Caco-2 (cell line): ENCODE measurements around the gene RUVBL1. TPM values are rescaled to one million over a fixed set of nuclear protein-coding genes. Genes with fewer than 3 reads are reported as not detected.

Experiments used
- BruUV-seq: library from RNA; stranded (reverse); fragments of 400-500 nt; replicated peaks from 2 replicates; lab custom pipeline; 2021; lab: Mats Ljungman, UMichigan
- CTCF ChIA-PET: fragments of 300-600 bp; sonication (Branson Sonifier 250); formaldehyde crosslinking; loops from one replicate; lab custom pipeline; 2022; ENCODE audit warnings: antibody characterized with exemption; lab: Charles Lee
- POLR2A ChIA-PET: fragments of 300-600 bp; sonication (Branson Sonifier 250); formaldehyde crosslinking; loops from one replicate; lab custom pipeline; 2022; ENCODE audit warnings: antibody characterized with exemption; lab: Charles Lee
- DNase-seq, 2 experiments: peaks; one replicate each; pipeline versions ENCODE4 v3.0.0 to v3.0.0-alpha.2; 2020 to 2022
- H3K27me3 ChIP-seq: replicated peaks from 2 replicates; pipeline ENCODE4 v1.6.0; 2011; ENCODE audit warnings: low read length; ENCODE audit not compliant: control insufficient read depth, insufficient read depth
- H3K36me3 ChIP-seq: 2 replicates; pipeline ENCODE4 v1.5.1; 2011; ENCODE audit warnings: low read length; ENCODE audit not compliant: control insufficient read depth, insufficient read depth
- H3K4me1 ChIP-seq: fragments of 250-450 bp; sonication (Bioruptor Pico); 2 replicates; pipeline ENCODE4 v1.5.1; 2020; ENCODE audit warnings: mild to moderate bottlenecking
- H3K4me3 ChIP-seq: 2 replicates; pipeline ENCODE4 v1.5.1; 2011; ENCODE audit warnings: low read depth, mild to moderate bottlenecking, control low read depth, low read length
- H3K9me3 ChIP-seq: fragments of 250-450 bp; sonication (Bioruptor Pico); 2 replicates; pipeline ENCODE4 v1.5.1; 2020; ENCODE audit warnings: mild to moderate bottlenecking, moderate library complexity
- H3K27ac Mint-ChIP-seq: one replicate; pipeline ENCODE4 v1.8.0; 2022; ENCODE audit warnings: mixed read lengths; ENCODE audit not compliant: unreplicated experiment
- H3K27me3 Mint-ChIP-seq: one replicate; pipeline ENCODE4 v1.8.0; 2022; ENCODE audit warnings: mixed read lengths; ENCODE audit not compliant: insufficient read depth, unreplicated experiment
- H3K36me3 Mint-ChIP-seq: one replicate; pipeline ENCODE4 v1.8.0; 2022; ENCODE audit warnings: mild to moderate bottlenecking, mixed read lengths; ENCODE audit not compliant: insufficient read depth, unreplicated experiment
- H3K4me1 Mint-ChIP-seq: one replicate; pipeline ENCODE4 v1.8.0; 2022; ENCODE audit warnings: low read depth, mixed read lengths; ENCODE audit not compliant: unreplicated experiment
- H3K4me3 Mint-ChIP-seq: one replicate; pipeline ENCODE4 v1.8.0; 2022; ENCODE audit warnings: mild to moderate bottlenecking, moderate library complexity, mixed read lengths; ENCODE audit not compliant: unreplicated experiment
- H3K9me3 Mint-ChIP-seq: one replicate; pipeline ENCODE4 v1.8.0; 2022; ENCODE audit warnings: mixed read lengths; ENCODE audit not compliant: unreplicated experiment
- intact Hi-C: fragments of 100-400 bp; cut with micrococcal nuclease; formaldehyde crosslinking; loops from one replicate; pipeline ENCODE4 v1.10.0; 2022; ENCODE audit not compliant: unreplicated experiment
- total RNA-seq: library from RNA; stranded (reverse); gene quantifications from 2 replicates; pipeline ENCODE4 v1.2.3, GENCODE V29; 2022
- TF ChIP-seq, protein P1 (sequence below), 2 experiments: fragments of 200-600 bp in 1 of 2; IDR thresholded peaks; 1 replicate in 1 of 2; 2 replicates in 1 of 2; pipeline versions ENCODE4 v1.5.1 to v1.8.0; 2011 to 2022; ENCODE audit warnings: antibody characterized with exemption in 1 of 2, control low read depth in 1 of 2, inconsistent platforms in 1 of 2, low read depth in 1 of 2, low read length in 1 of 2, mild to moderate bottlenecking in 1 of 2, moderate library complexity in 1 of 2; ENCODE audit not compliant: insufficient read depth in 1 of 2, severe bottlenecking in 1 of 2, unreplicated experiment in 1 of 2

The RUVBL1 gene
- total RNA-seq, 1 experiment from 2014 or later: 56.4 TPM

DNA sequence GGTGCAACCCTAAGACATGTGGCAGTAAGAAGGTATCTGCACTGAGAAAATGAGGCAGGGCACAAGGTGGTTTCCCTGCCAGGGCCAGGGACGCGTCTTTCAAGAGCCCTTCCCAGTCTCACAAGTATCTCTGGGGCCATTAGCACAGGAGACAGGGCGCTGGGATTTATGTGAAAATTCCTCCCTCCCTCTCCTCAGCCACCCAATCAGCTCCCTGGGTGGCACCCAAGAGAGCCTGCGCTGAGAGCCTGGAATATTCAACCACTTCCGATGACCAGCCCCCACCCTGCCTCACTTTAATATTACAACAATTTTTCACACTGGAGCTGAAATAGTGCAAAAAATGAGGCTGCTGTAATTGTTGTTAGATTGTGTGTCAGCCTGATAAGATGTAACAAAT, 45.3 kb downstream of the RUVBL1 start:
- DNase-seq: no peak
- no peak overlapping the region for H3K4me3 ChIP-seq
- TF ChIP-seq, protein P1, sequence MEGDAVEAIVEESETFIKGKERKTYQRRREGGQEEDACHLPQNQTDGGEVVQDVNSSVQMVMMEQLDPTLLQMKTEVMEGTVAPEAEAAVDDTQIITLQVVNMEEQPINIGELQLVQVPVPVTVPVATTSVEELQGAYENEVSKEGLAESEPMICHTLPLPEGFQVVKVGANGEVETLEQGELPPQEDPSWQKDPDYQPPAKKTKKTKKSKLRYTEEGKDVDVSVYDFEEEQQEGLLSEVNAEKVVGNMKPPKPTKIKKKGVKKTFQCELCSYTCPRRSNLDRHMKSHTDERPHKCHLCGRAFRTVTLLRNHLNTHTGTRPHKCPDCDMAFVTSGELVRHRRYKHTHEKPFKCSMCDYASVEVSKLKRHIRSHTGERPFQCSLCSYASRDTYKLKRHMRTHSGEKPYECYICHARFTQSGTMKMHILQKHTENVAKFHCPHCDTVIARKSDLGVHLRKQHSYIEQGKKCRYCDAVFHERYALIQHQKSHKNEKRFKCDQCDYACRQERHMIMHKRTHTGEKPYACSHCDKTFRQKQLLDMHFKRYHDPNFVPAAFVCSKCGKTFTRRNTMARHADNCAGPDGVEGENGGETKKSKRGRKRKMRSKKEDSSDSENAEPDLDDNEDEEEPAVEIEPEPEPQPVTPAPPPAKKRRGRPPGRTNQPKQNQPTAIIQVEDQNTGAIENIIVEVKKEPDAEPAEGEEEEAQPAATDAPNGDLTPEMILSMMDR (IDR thresholded peaks at IDR 0.05; ENCODE audit: insufficient read depth in 1 of 2, low read depth in 1 of 2, low read length in 1 of 2, severe bottlenecking in 1 of 2, unreplicated experiment in 1 of 2): no peak
- ChIA-PET POLR2A (no interaction called here), CTCF (no interaction called here)
- H3K27me3 ChIP-seq: no peaks in the 10 kb centered on the region
- no peak overlapping the region for H3K4me3 Mint-ChIP-seq
- H3K27me3 Mint-ChIP-seq: no peaks in the 10 kb centered on the region
- no peaks in the 10 kb centered on the region for H3K36me3 ChIP-seq
- H3K9me3 Mint-ChIP-seq: no peaks in the 10 kb centered on the region
- no peaks in the 10 kb centered on the region for H3K9me3 ChIP-seq
- H3K27ac Mint-ChIP-seq: no peak overlapping the region
- no TSS peak for BruUV-seq
- H3K4me1 Mint-ChIP-seq: peaks cover 6% of the 10 kb centered on the region
- intact Hi-C loops: no loop called here
- H3K4me1 ChIP-seq: peaks cover 5% of the 10 kb centered on the region; the same call in 1 of the 2 replicates
- peaks cover 25% of the 10 kb centered on the region for H3K36me3 Mint-ChIP-seq

DNA sequence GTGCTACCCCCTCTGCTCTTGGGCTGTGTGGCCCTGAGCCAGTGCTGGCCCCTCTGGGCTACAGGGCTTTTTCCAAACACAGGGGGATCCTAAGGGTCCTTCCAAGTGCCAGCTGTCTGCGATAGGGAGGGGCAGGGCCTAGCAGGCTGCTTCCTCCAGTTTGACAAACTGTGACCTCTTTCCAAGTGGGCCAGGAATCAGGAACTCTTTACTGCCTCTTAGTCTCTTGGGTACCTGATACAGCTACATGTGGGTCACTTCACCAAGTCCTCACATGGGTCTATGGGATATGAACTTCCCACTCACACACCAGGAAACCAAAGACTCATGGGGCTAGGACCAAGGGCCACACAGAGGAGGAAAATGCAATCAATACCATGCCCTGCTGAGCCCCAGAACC, 45.9 kb downstream of the RUVBL1 start:
- no peak overlapping the region for H3K4me3 Mint-ChIP-seq

DNA sequence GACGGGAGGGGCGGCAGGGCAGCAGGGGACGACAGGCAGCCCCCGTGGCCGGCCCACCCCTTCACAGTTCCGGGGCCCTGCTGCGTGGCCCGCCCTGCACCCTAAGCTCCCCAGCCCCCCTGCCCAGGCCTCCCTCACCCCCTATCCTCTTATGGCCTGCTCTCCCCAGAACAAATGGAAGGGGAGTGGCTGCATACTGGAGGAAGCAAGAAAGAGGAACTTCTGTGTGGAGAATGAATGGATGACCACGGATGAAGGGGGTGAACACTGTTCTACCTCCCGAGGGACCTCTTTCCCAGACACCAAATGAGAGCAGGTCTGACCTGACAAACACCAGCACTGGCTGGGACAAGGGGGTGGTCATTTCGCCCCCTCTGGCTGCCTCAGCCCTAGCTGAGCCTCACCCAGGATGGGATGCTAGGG, 46.4 kb downstream of the RUVBL1 start:
- intact Hi-C loops: no loop called here
- H3K4me1 Mint-ChIP-seq: peaks cover 6% of the 10 kb centered on the region
- peaks cover 36% of the 10 kb centered on the region for H3K36me3 Mint-ChIP-seq

More for the DNA sequence above, 45.9 kb downstream of the RUVBL1 start:
- Histone ChIP-seq H3K4me1 (peaks cover 5% of the 10 kb centered on the region; the same call in 1 of the 2 replicates), H3K36me3 (no peaks in the 10 kb centered on the region), H3K4me3 (no peak overlapping the region), H3K27me3 (no peaks in the 10 kb centered on the region), H3K9me3 (no peaks in the 10 kb centered on the region)
- TF ChIP-seq, protein P1 (IDR thresholded peaks at IDR 0.05; ENCODE audit: insufficient read depth in 1 of 2, low read depth in 1 of 2, low read length in 1 of 2, severe bottlenecking in 1 of 2, unreplicated experiment in 1 of 2): no peak
- BruUV-seq: no TSS peak
- Mint-ChIP-seq H3K9me3 (no peaks in the 10 kb centered on the region), H3K4me1 (peaks cover 6% of the 10 kb centered on the region), H3K27ac (no peak overlapping the region), H3K27me3 (no peaks in the 10 kb centered on the region), H3K36me3 (peaks cover 32% of the 10 kb centered on the region)
- ChIA-PET POLR2A (no interaction called here), CTCF (no interaction called here)
- intact Hi-C loops: no loop called here
- no peak for DNase-seq

More for the DNA sequence above, 46.4 kb downstream of the RUVBL1 start:
- CTCF ChIA-PET: no interaction called here
- no peaks in the 10 kb centered on the region for H3K9me3 Mint-ChIP-seq
- Histone ChIP-seq H3K9me3 (no peaks in the 10 kb centered on the region), H3K27me3 (no peaks in the 10 kb centered on the region), H3K4me1 (peaks cover 5% of the 10 kb centered on the region; the same call in 1 of the 2 replicates), H3K4me3 (no peak overlapping the region), H3K36me3 (no peaks in the 10 kb centered on the region; the same call in 1 of the 2 replicates)
- BruUV-seq: no TSS peak
- no peak overlapping the region for H3K27ac Mint-ChIP-seq
- no peak overlapping the region for H3K4me3 Mint-ChIP-seq
- TF ChIP-seq, protein P1 (IDR thresholded peaks at IDR 0.05; ENCODE audit: insufficient read depth in 1 of 2, low read depth in 1 of 2, low read length in 1 of 2, severe bottlenecking in 1 of 2, unreplicated experiment in 1 of 2): no peak
- no peaks in the 10 kb centered on the region for H3K27me3 Mint-ChIP-seq
- DNase-seq: no peak
- POLR2A ChIA-PET: no interaction called here
